H9 (cell line): Measurements from ENCODE around the gene STX7. TPM values are rescaled to one million over a fixed set of nuclear protein-coding genes. Genes with fewer than 3 reads are reported as not detected.

Experiments
- DNase-seq: peaks from one replicate; pipeline ENCODE4 v3.0.0-alpha.2; 2017
- H2AFZ ChIP-seq: one replicate; pipeline ENCODE4 v1.6.1; 2013; ENCODE audit warnings: mild to moderate bottlenecking, low read length, control low read depth, moderate library complexity
- H2AK5ac ChIP-seq: 2 replicates; pipeline ENCODE4 v1.6.1; 2013; ENCODE audit warnings: low read length, control low read depth, mixed read lengths; ENCODE audit not compliant: insufficient read length
- H2BK120ac ChIP-seq: one replicate; pipeline ENCODE4 v1.6.1; 2013; ENCODE audit warnings: low read depth, mild to moderate bottlenecking, low read length, control low read depth, inconsistent platforms; ENCODE audit not compliant: poor library complexity, severe bottlenecking
- H2BK12ac ChIP-seq: 2 replicates; pipeline ENCODE4 v1.6.1; 2013; ENCODE audit warnings: low read length, control low read depth, mixed read lengths, low read depth; ENCODE audit not compliant: insufficient read length
- H2BK15ac ChIP-seq: 2 replicates; pipeline ENCODE4 v1.6.1; 2013; ENCODE audit warnings: low read depth, low read length, control low read depth
- H2BK20ac ChIP-seq: one replicate; pipeline ENCODE4 v1.6.1; 2013; ENCODE audit warnings: low read depth, mild to moderate bottlenecking, low read length, control low read depth, inconsistent platforms; ENCODE audit not compliant: poor library complexity, severe bottlenecking
- H2BK5ac ChIP-seq: 2 replicates; pipeline ENCODE4 v1.6.1; 2013; ENCODE audit warnings: low read length, control low read depth, mixed read lengths; ENCODE audit not compliant: insufficient read length
- H3K14ac ChIP-seq: 2 replicates; pipeline ENCODE4 v1.6.1; 2013; ENCODE audit warnings: low read length, control low read depth; ENCODE audit not compliant: insufficient read depth
- H3K18ac ChIP-seq: 2 replicates; pipeline ENCODE4 v1.6.1; 2013; ENCODE audit warnings: low read depth, mild to moderate bottlenecking, mixed read lengths, low read length, control low read depth; ENCODE audit not compliant: insufficient read length
- H3K23ac ChIP-seq: 2 replicates; pipeline ENCODE4 v1.6.1; 2013; ENCODE audit warnings: low read length, control low read depth, mixed read lengths, low read depth; ENCODE audit not compliant: insufficient read length
- H3K23me2 ChIP-seq: 2 replicates; pipeline ENCODE4 v1.6.1; 2013; ENCODE audit warnings: low read depth, mild to moderate bottlenecking, mixed read lengths, low read length, control low read depth; ENCODE audit not compliant: insufficient read length, poor library complexity, severe bottlenecking
- H3K27ac ChIP-seq: 2 replicates; pipeline ENCODE4 v1.5.1; 2013; ENCODE audit warnings: low read length, control low read depth, mixed read lengths, low read depth; ENCODE audit not compliant: insufficient read length
- H3K27me3 ChIP-seq: 2 replicates; pipeline ENCODE4 v1.6.1; 2013; ENCODE audit warnings: low read length, control low read depth, inconsistent platforms; ENCODE audit not compliant: insufficient read depth
- H3K4ac ChIP-seq: 2 replicates; pipeline ENCODE4 v1.6.1; 2013; ENCODE audit warnings: low read depth, mild to moderate bottlenecking, control low read depth, inconsistent platforms, low read length, moderate library complexity
- H3K4me1 ChIP-seq: 2 replicates; pipeline ENCODE4 v1.6.1; 2013; ENCODE audit warnings: low read length, control low read depth, inconsistent platforms; ENCODE audit not compliant: insufficient read depth
- H3K4me2 ChIP-seq: 2 replicates; pipeline ENCODE4 v1.6.1; 2013; ENCODE audit warnings: low read length, control low read depth, mixed read lengths; ENCODE audit not compliant: insufficient read length, insufficient read depth
- H3K56ac ChIP-seq: 2 replicates; pipeline ENCODE4 v1.6.1; 2013; ENCODE audit warnings: low read depth, mild to moderate bottlenecking, mixed read lengths, low read length, control low read depth; ENCODE audit not compliant: insufficient read length
- H3K79me1 ChIP-seq: 2 replicates; pipeline ENCODE4 v1.6.1; 2013; ENCODE audit warnings: low read depth, mild to moderate bottlenecking, moderate library complexity, low read length, control low read depth, inconsistent platforms; ENCODE audit not compliant: insufficient read depth, poor library complexity, severe bottlenecking
- H3K79me2 ChIP-seq: 2 replicates; pipeline ENCODE4 v1.6.1; 2013; ENCODE audit warnings: low read length, control low read depth, inconsistent platforms; ENCODE audit not compliant: insufficient read depth
- H3K9ac ChIP-seq: 2 replicates; pipeline ENCODE4 v1.6.1; 2013; ENCODE audit warnings: low read length, control low read depth, mixed read lengths; ENCODE audit not compliant: insufficient read length; ENCODE audit errors: extremely low read depth
- H3K9me3 ChIP-seq: one replicate; pipeline ENCODE4 v1.6.1; 2013; ENCODE audit warnings: low read depth, low read length, inconsistent platforms; ENCODE audit not compliant: control insufficient read depth
- H3T11ph ChIP-seq: one replicate; pipeline ENCODE4 v1.6.1; 2013; ENCODE audit warnings: mild to moderate bottlenecking, low read length, control low read depth, inconsistent platforms
- H4K20me1 ChIP-seq: one replicate; pipeline ENCODE4 v1.6.1; 2013; ENCODE audit not compliant: control insufficient read depth, insufficient read length, insufficient read depth
- H4K5ac ChIP-seq: 2 replicates; pipeline ENCODE4 v1.6.1; 2013; ENCODE audit warnings: low read depth, mild to moderate bottlenecking, mixed read lengths, low read length, control low read depth; ENCODE audit not compliant: insufficient read length
- H4K8ac ChIP-seq: replicated peaks from 2 replicates; pipeline ENCODE4 v1.6.1; 2013; ENCODE audit warnings: low read length, control low read depth, mixed read lengths, low read depth; ENCODE audit not compliant: insufficient read length
- H4K91ac ChIP-seq: 2 replicates; pipeline ENCODE4 v1.6.1; 2013; ENCODE audit warnings: low read depth, mild to moderate bottlenecking, moderate library complexity, mixed read lengths, low read length, control low read depth; ENCODE audit not compliant: insufficient read length
- H3K27ac Mint-ChIP-seq, 3 experiments: 2 replicates in 2 of 3; 3 replicates in 1 of 3; pipeline ENCODE4 v1.8.0; 2020 to 2021; ENCODE audit warnings: mixed read lengths in 3 of 3, mild to moderate bottlenecking in 1 of 3, moderate library complexity in 1 of 3
- H3K27me3 Mint-ChIP-seq: 2 replicates; pipeline ENCODE4 v1.8.0; 2021; ENCODE audit warnings: low read depth, mild to moderate bottlenecking, moderate library complexity, mixed read lengths
- H3K36me3 Mint-ChIP-seq, 3 experiments: 2 replicates in 2 of 3; 3 replicates in 1 of 3; pipeline ENCODE4 v1.8.0; 2020 to 2021; ENCODE audit warnings: low read depth in 3 of 3, mixed read lengths in 3 of 3; ENCODE audit not compliant: insufficient read depth in 1 of 3
- H3K4me1 Mint-ChIP-seq, 2 experiments: 2 replicates each; pipeline ENCODE4 v1.8.0; 2020; ENCODE audit warnings: mixed read lengths in 2 of 2
- H3K4me3 Mint-ChIP-seq, 2 experiments: 2 replicates in 1 of 2; 3 replicates in 1 of 2; pipeline ENCODE4 v1.8.0; 2020 to 2021; ENCODE audit warnings: mild to moderate bottlenecking in 2 of 2, mixed read lengths in 2 of 2, moderate library complexity in 1 of 2
- H3K9me3 Mint-ChIP-seq, 2 experiments: 2 replicates in 1 of 2; 3 replicates in 1 of 2; pipeline ENCODE4 v1.8.0; 2020; ENCODE audit warnings: mild to moderate bottlenecking in 2 of 2, mixed read lengths in 2 of 2, moderate library complexity in 1 of 2
- CTCF ChIP-seq: fragments of 200-600 bp; sonication (generic); conservative IDR thresholded peaks from 3 replicates; pipeline ENCODE4 v1.8.0; 2021; ENCODE audit warnings: antibody characterized with exemption, mild to moderate bottlenecking
- WGBS: extraction: QIAGEN DNeasy Blood & Tissue Kit; methylation state at CpG from one replicate; pipeline ENCODE4 v1.1.7; 2013; ENCODE audit warnings: missing lambda C conversion rate, low lambda C conversion rate, mixed read lengths; ENCODE audit not compliant: insufficient read length; ENCODE audit errors: extremely low coverage; 5-methylcytosine and 5-hydroxymethylcytosine counted together
- total RNA-seq: library from RNA; stranded (reverse); gene quantifications from 2 replicates; pipeline ENCODE4 v1.2.1, GENCODE V29; 2021

The STX7 gene
- total RNA-seq, 1 experiment from 2014 or later: 30.0 TPM

- Histone ChIP-seq H4K5ac (no peak overlapping the region), H3K27me3 (no peaks in the 10 kb centered on the region), H2BK120ac (no peak overlapping the region), H3K9me3 (no peaks in the 10 kb centered on the region), H3K9ac (no peak overlapping the region), H3K4me2 (no peak overlapping the region), H3K79me2 (no peaks in the 10 kb centered on the region), H3K14ac (no peak overlapping the region), H2BK20ac (no peak overlapping the region), H3K27ac (no peak overlapping the region), H3K18ac (no peak overlapping the region), H3K4ac (no peak overlapping the region), H2BK12ac (no peak overlapping the region), H2AFZ (no peak overlapping the region), H3K79me1 (no peaks in the 10 kb centered on the region), H2BK5ac (no peak overlapping the region), H3T11ph (no peak overlapping the region), H3K23me2 (no peaks in the 10 kb centered on the region), H4K20me1 (no peaks in the 10 kb centered on the region), H4K8ac (no peak overlapping the region), H3K4me1 (no peaks in the 10 kb centered on the region), H2BK15ac (no peak overlapping the region), H3K56ac (no peak overlapping the region), H2AK5ac (no peak overlapping the region), H4K91ac (no peak overlapping the region), H3K23ac (no peak overlapping the region)
- H3K9me3 Mint-ChIP-seq: no peaks in the 10 kb centered on the region
- no peaks in the 10 kb centered on the region for H3K27me3 Mint-ChIP-seq
- H3K4me1 Mint-ChIP-seq: no peaks in the 10 kb centered on the region
- no peak overlapping the region for H3K27ac Mint-ChIP-seq
- DNase-seq: no peak
- WGBS: no CpG with 5 or more reads among the region's 3 CpGs
- peaks cover 2 to 32% (median 24%) of the 10 kb centered on the region in 3 experiments; a peak in 5 of 7 replicates for H3K36me3 Mint-ChIP-seq
- TF ChIP-seq CTCF: no peak
- H3K4me3 Mint-ChIP-seq: no peak overlapping the region
These were observed 46.0 kb downstream of the STX7 start for GRCh38 chr6:132466952-132467351.
